Upper lobe of left lung (tissue), 4 donors: Measurements from ENCODE around the gene SP9.

Experiments
- EP300 ChIP-seq, 4 donors: sonication (generic); formaldehyde crosslinking; IDR thresholded peaks; one replicate each; pipeline ENCODE4 v1.5.1; 2017; ENCODE audit warnings: antibody characterized with exemption in 4 of 4, control low read depth in 2 of 4
- POLR2A ChIP-seq, 4 donors: fragments of 450-650 bp; IDR thresholded peaks; one replicate each; pipeline ENCODE4 v1.5.1; 2016 to 2017; ENCODE audit warnings: antibody characterized with exemption in 4 of 4, mild to moderate bottlenecking in 2 of 4
- POLR2AphosphoS5 ChIP-seq, 2 donors: sonication (generic); formaldehyde crosslinking; IDR thresholded peaks; one replicate each; pipeline ENCODE4 v1.5.1; 2017; ENCODE audit warnings: antibody characterized with exemption in 2 of 2
- TF ChIP-seq, protein P1 (sequence below), 6 experiments: fragments of 450-650 bp in 4 of 6; fragments of 200-600 bp in 2 of 6; sonication (generic) in 2 of 6; IDR thresholded peaks; one replicate each; pipeline ENCODE4 v1.5.1; 2016 to 2019; ENCODE audit warnings: antibody characterized with exemption in 6 of 6

- no peak for TF ChIP-seq POLR2AphosphoS5 (IDR thresholded peaks at IDR 0.05)
- no peak for TF ChIP-seq POLR2A (IDR thresholded peaks at IDR 0.05)
- TF ChIP-seq, protein P1, sequence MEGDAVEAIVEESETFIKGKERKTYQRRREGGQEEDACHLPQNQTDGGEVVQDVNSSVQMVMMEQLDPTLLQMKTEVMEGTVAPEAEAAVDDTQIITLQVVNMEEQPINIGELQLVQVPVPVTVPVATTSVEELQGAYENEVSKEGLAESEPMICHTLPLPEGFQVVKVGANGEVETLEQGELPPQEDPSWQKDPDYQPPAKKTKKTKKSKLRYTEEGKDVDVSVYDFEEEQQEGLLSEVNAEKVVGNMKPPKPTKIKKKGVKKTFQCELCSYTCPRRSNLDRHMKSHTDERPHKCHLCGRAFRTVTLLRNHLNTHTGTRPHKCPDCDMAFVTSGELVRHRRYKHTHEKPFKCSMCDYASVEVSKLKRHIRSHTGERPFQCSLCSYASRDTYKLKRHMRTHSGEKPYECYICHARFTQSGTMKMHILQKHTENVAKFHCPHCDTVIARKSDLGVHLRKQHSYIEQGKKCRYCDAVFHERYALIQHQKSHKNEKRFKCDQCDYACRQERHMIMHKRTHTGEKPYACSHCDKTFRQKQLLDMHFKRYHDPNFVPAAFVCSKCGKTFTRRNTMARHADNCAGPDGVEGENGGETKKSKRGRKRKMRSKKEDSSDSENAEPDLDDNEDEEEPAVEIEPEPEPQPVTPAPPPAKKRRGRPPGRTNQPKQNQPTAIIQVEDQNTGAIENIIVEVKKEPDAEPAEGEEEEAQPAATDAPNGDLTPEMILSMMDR (IDR thresholded peaks at IDR 0.05) = no peak
- no peak for TF ChIP-seq EP300 (IDR thresholded peaks at IDR 0.05)
Measured at GRCh38 chr2:174335254-174335987, 667 bp downstream of the SP9 start.
